Measurements from ENCODE around the gene HSDL2. TPM values are rescaled to one million over a fixed set of nuclear protein-coding genes. Genes with fewer than 3 reads are reported as not detected.

HSDL2 gene
- total RNA-seq, 2 experiments from 2014 or later = 20.1 to 21.6 TPM

DNA sequence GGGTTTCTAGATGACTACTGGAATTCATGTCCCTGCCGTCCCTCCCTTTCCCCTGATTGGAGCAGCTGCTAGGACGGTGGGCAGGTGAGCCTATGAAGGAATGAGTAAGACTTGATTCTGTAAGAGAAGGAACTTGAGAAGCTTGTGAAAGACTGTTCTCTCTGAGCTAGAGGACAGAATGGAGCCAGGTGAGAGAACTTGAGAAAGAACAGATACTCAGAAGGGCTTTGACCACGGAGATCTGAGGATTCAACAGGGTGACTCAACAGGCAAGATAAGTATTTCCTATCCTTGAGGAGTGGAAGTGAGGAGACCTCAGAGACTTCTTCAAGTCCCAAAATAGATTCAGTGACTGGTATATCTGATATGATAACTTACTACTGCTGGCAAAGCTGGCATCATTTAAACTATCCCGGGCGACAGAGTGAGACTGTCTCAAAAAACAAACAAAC is 41.9 kb downstream of the HSDL2 start:
- ATAC-seq (ENCODE audit: low read depth) (no peak), DNase-seq (no peak)
- H3K4me3 Mint-ChIP-seq = no peak overlapping the region
- peaks cover 15% of the 10 kb centered on the region for H3K36me3 Mint-ChIP-seq
- no peak overlapping the region for H3K27ac Mint-ChIP-seq
- POLR2A ChIA-PET = no interaction called here
- no peaks in the 10 kb centered on the region for H3K4me1 Mint-ChIP-seq
- no peaks in the 10 kb centered on the region for H3K27me3 Mint-ChIP-seq
- no peaks in the 10 kb centered on the region for H3K9me3 Mint-ChIP-seq

DNA sequence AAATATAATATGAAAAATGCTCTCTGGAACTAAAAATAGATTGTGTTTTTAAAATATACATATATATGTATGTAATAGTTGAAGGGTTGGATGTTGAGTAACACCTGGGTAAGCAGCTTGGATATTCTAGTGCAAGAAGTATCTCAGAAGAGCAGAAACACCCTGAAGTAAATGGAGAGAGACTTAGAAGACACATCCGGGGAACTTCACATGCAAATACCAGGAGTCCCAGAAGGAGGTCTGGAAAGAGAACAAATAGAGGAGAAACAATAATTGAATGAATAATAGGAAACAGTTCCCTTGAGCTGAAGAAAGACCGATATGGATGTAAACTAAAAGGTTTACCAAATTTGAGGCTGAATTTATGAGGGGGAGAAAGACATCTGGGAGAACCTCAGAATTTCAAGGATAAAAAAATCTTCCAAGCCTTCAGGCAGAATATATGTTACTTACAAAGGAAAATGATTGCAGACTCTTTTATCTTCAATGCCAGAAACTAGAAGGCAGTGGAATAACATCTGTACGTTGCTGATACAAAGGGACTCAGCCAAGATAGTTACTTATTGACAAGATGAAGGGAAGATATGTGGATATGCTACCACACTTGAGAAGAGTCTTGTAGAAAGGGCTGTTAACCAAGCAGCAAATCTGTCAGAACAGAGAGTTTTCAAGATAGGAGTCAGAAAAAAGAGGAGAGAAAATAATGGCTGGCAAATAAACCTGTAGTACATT is 42.7 kb downstream of the HSDL2 start:
- Mint-ChIP-seq H3K4me1 (no peaks in the 10 kb centered on the region), H3K9me3 (no peaks in the 10 kb centered on the region), H3K27me3 (no peaks in the 10 kb centered on the region), H3K36me3 (peaks cover 15% of the 10 kb centered on the region), H3K4me3 (no peak overlapping the region), H3K27ac (no peak overlapping the region)
- DNase-seq (no peak), ATAC-seq (ENCODE audit: low read depth) (no peak)
- POLR2A ChIA-PET = no interaction called here

DNA sequence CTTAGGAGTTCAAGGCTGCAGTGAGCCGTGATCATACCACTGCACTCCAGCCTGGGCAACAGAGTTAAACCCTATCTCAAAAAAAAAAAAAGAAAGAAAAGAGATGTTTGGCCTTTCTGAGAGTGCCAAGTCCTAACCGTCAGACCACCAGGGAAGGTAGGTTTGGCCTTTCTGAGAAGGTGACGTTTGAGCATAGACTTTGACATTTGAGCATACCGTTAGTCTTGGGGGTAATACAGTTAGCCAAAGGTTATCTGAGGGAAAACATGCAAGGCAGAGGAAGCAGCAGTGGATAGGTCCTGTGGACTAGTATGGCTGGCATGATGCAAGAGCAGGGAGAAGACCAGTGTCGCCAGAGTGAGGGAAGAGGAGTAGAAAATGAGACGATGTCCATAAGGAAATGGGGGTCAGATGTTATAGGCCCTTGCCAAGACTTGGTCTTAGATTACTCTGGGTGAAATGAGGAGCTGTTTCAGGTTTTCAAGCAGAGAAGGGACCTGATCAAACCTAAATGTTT is 50.2 kb downstream of the HSDL2 start:
- POLR2A ChIA-PET = no interaction called here
- no peak overlapping the region for H3K27ac Mint-ChIP-seq

DNA sequence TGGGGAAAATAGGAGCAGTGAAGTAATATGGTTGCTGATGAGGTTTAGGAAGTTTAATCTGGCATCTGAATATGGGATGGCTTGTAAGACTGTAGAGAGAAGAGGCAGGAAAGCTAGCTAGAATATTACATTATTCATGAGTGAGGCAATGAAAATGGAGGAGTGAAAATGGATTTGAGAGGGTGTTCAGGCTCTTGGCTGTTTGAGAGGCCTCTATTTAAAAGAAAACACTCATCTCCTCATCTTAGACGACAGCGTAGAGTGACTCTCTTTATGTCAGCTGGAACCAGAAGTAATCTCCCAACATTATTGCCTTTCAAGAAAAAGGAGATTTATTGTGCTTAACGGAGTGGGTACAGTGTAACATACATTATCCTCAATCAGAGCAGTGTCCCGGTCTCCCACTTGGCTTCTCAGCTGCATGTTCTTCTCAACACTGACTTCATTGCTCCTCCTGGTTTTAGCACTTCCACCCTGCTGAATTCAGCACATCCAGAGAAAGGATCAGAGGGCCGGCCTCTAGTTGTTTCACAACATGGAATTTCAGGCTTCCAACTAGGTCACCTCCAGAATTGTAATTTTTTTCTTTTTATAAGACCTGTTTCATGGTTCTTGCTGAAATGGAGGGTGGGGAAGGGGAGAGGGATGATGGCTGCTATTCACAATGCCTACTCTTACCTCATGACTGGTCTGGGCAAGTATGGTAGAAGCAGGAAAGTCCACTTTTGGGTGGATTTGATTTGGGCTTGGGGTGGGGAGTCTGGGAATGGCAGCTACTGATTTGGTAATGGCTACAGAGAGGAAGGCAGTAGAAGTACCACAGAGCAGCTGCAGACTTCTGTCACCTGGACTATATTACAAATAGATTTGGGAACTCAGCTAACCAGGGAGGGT is 53.8 kb downstream of the HSDL2 start:
- no peak overlapping the region for H3K27ac Mint-ChIP-seq
- DNase-seq (no peak), ATAC-seq (ENCODE audit: low read depth) (no peak)
- no peaks in the 10 kb centered on the region for H3K27me3 Mint-ChIP-seq
- no peaks in the 10 kb centered on the region for H3K9me3 Mint-ChIP-seq
- no peak overlapping the region for H3K4me3 Mint-ChIP-seq
- peaks cover 2% of the 10 kb centered on the region for H3K4me1 Mint-ChIP-seq
- peaks cover 19% of the 10 kb centered on the region for H3K36me3 Mint-ChIP-seq
- POLR2A ChIA-PET = no interaction called here

More for the DNA sequence above, 50.2 kb downstream of the HSDL2 start:
- Mint-ChIP-seq H3K9me3 (no peaks in the 10 kb centered on the region), H3K36me3 (peaks cover 17% of the 10 kb centered on the region), H3K4me3 (no peak overlapping the region), H3K27me3 (no peaks in the 10 kb centered on the region), H3K4me1 (peaks cover 2% of the 10 kb centered on the region)
- DNase-seq (no peak), ATAC-seq (ENCODE audit: low read depth) (no peak)

DNA sequence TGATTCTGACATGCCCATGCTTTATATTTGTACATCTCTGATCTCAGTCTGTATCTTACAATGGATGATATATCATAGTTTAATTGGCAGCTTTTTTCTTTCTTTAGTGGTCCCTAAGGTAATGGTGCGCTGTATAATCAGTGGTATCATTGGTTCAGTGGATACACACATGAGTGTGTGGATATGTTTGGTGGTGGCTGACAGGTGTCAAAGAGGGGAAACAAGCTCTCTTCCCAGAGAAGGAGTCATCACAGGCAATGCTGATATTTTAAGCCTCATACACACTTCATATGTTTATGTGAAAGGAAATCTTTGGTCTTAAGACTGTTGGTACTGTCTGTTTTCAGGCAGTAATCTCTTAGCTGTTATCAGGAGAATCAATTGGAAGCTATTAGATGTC is 54.6 kb downstream of the HSDL2 start:
- no peak overlapping the region for H3K27ac Mint-ChIP-seq
- DNase-seq = no peak
- H3K9me3 Mint-ChIP-seq = no peaks in the 10 kb centered on the region
- no peak for ATAC-seq (ENCODE audit: low read depth)
- POLR2A ChIA-PET = no interaction called here
- peaks cover 2% of the 10 kb centered on the region for H3K4me1 Mint-ChIP-seq
- H3K4me3 Mint-ChIP-seq = no peak overlapping the region
- peaks cover 15% of the 10 kb centered on the region for H3K36me3 Mint-ChIP-seq
- no peaks in the 10 kb centered on the region for H3K27me3 Mint-ChIP-seq

DNA sequence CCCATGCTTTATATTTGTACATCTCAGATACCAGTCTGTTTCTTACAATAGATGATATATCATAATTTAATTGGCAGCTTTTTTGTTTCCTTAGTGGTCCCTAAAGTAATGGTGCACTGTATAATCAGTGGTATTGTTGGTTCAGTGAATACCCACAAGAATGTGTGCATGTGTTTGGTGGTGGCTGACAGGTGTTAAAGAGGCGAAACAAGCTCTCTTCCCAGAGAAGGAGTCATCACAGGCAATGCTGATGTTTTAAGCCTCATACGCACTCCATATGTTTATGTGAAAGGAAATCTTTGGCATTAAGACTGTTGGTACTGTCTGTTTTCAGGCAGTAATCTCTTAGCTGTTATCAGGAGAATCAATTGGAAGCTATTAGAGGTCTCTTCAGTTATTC is 57.5 kb downstream of the HSDL2 start:
- H3K4me3 Mint-ChIP-seq = no peak overlapping the region
- ATAC-seq (ENCODE audit: low read depth) (no peak), DNase-seq (no peak)
- H3K4me1 Mint-ChIP-seq = no peaks in the 10 kb centered on the region
- H3K36me3 Mint-ChIP-seq = peaks cover 7% of the 10 kb centered on the region
- no peak overlapping the region for H3K27ac Mint-ChIP-seq
- no peaks in the 10 kb centered on the region for H3K27me3 Mint-ChIP-seq
- no peaks in the 10 kb centered on the region for H3K9me3 Mint-ChIP-seq
- POLR2A ChIA-PET = no interaction called here

DNA sequence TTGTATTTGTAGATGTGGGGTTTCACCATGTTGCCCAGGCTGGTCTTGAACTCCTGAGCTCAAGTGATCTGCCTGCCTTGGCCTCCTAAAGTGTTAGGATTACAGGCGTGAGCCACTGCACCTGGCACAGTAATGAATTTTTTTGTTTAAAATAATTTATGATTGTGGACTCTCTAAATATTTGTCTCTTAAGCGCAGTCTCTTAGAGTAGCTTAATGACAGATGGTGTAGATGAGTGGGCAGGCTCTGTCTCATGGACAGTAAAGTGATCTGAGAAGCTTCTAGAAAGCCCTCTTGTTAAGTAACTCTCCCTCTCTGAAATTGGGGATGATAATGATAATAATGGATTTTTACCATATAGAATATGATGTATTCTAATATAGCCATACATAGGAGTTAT is 59.3 kb downstream of the HSDL2 start:
- POLR2A ChIA-PET = no interaction called here
- no peak for ATAC-seq (ENCODE audit: low read depth)
- Mint-ChIP-seq H3K27me3 (no peaks in the 10 kb centered on the region), H3K36me3 (peaks cover 2% of the 10 kb centered on the region), H3K27ac (no peak overlapping the region), H3K4me3 (no peak overlapping the region), H3K4me1 (no peaks in the 10 kb centered on the region), H3K9me3 (no peaks in the 10 kb centered on the region)
- no peak for DNase-seq

DNA sequence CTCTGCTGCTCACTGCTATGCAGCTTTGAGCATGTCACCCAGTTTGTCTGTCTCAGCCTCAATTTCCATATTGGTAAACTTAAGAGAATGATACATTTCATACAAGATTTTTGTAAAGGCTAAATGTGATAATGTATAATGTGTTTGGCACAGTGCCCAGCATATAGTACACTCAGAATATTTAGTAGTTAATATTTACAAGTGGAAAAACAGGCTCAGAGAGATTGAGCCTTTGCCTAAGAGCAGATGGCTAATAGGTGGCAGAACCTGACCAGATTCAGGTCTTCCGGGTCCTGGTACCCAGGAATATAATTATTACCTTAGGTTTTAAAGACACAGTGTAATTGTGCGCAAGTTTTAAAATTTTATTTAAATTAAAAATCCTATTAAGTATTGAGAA is 59.9 kb downstream of the HSDL2 start:
- H3K4me1 Mint-ChIP-seq = no peaks in the 10 kb centered on the region
- H3K27ac Mint-ChIP-seq = no peak overlapping the region
- no peaks in the 10 kb centered on the region for H3K27me3 Mint-ChIP-seq
- no peak overlapping the region for H3K4me3 Mint-ChIP-seq
- peaks cover 2% of the 10 kb centered on the region for H3K36me3 Mint-ChIP-seq
- DNase-seq (no peak), ATAC-seq (ENCODE audit: low read depth) (no peak)
- POLR2A ChIA-PET = no interaction called here
- H3K9me3 Mint-ChIP-seq = no peaks in the 10 kb centered on the region

DNA sequence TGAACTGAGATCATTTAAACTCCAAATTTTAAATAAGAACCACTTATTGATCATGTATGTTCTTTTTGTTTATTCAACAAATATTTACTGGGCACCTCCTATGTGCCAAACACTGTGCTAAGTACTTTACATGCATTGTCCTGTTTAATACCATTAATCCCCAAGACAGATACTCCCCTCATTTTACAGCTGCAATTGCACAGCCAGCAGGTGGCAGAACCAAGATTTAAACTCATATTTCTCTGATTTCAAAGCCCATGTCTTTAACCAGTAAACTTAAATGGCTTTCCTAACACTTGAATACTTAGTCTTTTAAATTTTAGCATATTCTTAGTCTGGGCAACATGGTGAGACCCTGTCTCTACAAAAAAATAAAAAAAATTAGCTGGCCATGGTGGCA is 63.3 kb downstream of the HSDL2 start:
- H3K27ac Mint-ChIP-seq = no peak overlapping the region
- ATAC-seq (ENCODE audit: low read depth) (no peak), DNase-seq (no peak)
- peaks cover 6% of the 10 kb centered on the region for H3K4me1 Mint-ChIP-seq
- POLR2A ChIA-PET = interaction anchor here (1.0 kb wide), 1 partner anchor 64 kb away, joined by 3 read pairs; no protein-coding TSS in a partner anchor
- no peaks in the 10 kb centered on the region for H3K9me3 Mint-ChIP-seq
- H3K36me3 Mint-ChIP-seq = peaks cover 3% of the 10 kb centered on the region
- H3K4me3 Mint-ChIP-seq = no peak overlapping the region
- H3K27me3 Mint-ChIP-seq = no peaks in the 10 kb centered on the region

DNA sequence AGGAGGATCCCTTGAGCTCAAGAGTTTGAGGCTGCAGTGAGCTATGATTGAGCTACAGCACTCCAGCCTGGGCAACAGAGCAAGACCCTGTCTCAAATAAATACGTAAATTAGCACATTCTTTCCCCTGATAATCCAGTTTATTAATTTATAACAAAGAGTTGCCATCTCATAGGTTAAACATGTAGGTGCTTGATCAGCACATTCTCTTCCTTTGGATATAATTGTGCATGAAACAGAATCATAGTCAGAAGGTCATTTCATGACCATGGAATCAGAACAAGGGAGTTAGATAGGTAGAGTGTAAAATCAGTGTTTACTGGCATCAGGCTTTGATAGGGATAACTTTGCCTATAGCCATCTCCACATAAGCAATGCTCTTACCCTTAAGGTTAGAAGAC is 63.7 kb downstream of the HSDL2 start:
- Mint-ChIP-seq H3K9me3 (no peaks in the 10 kb centered on the region), H3K27me3 (no peaks in the 10 kb centered on the region), H3K27ac (no peak overlapping the region), H3K4me1 (peaks cover 6% of the 10 kb centered on the region), H3K36me3 (peaks cover 2% of the 10 kb centered on the region), H3K4me3 (no peak overlapping the region)
- no peak for ATAC-seq (ENCODE audit: low read depth)
- no peak for DNase-seq
- POLR2A ChIA-PET = interaction anchor here (1.0 kb wide), 1 partner anchor 65 kb away, joined by 3 read pairs; no protein-coding TSS in a partner anchor

DNA sequence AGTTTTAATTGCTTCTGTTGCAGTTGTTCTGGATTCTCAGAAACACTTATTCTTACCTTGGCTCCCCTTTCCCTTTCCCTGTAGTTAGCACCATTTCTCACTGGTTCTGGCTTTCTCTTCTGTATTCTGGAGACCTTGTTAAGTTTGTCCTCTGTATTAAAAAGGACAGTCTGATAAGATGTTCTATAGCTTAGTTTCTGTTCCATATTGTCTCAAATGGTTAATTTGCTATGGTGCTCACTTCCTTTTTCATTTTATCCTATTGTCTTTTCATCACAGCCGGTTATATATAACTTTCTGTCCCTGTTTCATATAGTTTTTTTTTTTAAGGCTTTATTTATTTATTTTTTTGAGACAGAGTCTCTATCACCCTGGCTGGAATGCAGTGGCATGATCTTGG is 65.3 kb downstream of the HSDL2 start:
- no peak for DNase-seq
- no peak overlapping the region for H3K27ac Mint-ChIP-seq
- ATAC-seq (ENCODE audit: low read depth) = no peak
- no peak overlapping the region for H3K4me3 Mint-ChIP-seq
- peaks cover 2% of the 10 kb centered on the region for H3K36me3 Mint-ChIP-seq
- POLR2A ChIA-PET = interaction anchor here (0.6 to 0.7 kb wide), 2 partner anchors 106 to 272 kb away, joined by 3 read pairs; no protein-coding TSS in a partner anchor
- H3K9me3 Mint-ChIP-seq = no peaks in the 10 kb centered on the region
- H3K4me1 Mint-ChIP-seq = peaks cover 6% of the 10 kb centered on the region
- no peaks in the 10 kb centered on the region for H3K27me3 Mint-ChIP-seq

DNA sequence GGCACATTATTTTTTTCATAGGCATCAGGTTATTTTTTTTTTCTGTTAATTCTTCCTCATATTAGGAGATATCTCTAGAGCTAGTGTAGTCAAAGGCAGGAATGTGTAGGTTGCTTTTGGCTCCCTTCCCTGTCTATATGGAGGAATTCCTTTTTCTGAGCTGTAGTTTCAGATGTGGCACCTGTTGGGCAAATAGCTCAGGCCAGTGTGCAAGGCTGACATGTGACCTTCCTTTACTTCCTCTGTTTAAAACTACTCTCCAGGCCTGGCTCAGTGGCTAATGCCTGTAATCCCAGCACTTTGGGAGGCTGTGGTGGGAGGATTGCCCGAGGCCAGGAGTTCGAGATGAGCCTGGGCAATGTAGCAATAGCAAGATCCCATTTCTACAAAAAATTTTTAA is 66.2 kb downstream of the HSDL2 start:
- no peaks in the 10 kb centered on the region for H3K27me3 Mint-ChIP-seq
- H3K4me3 Mint-ChIP-seq = no peak overlapping the region
- ATAC-seq (ENCODE audit: low read depth) = no peak
- POLR2A ChIA-PET = no interaction called here
- peaks cover 2% of the 10 kb centered on the region for H3K36me3 Mint-ChIP-seq
- H3K9me3 Mint-ChIP-seq = no peaks in the 10 kb centered on the region
- H3K27ac Mint-ChIP-seq = no peak overlapping the region
- peaks cover 9% of the 10 kb centered on the region for H3K4me1 Mint-ChIP-seq
- DNase-seq = no peak

DNA sequence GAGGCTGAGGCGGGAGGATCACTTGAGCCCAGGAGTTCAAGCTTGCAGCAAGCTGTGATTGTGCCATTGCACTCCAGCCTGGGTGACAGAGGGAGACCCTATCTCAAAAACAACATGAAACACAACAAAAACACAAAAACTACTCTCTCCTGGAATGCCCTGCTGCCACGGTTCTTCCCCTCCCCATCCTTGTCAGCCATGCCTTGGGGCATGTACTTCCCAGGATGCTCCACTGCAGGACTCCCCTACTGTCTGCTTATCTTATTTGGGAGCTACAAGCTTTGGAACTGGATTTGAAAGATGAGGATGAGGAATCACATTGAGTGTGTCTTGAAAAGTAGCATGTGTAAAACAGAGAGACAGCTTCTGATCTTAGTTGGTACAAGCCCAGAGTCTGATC is 66.6 kb downstream of the HSDL2 start:
- POLR2A ChIA-PET = no interaction called here
- ATAC-seq (ENCODE audit: low read depth) (no peak), DNase-seq (no peak)
- Mint-ChIP-seq H3K27ac (no peak overlapping the region), H3K27me3 (no peaks in the 10 kb centered on the region), H3K4me1 (peaks cover 9% of the 10 kb centered on the region), H3K4me3 (no peak overlapping the region), H3K9me3 (no peaks in the 10 kb centered on the region), H3K36me3 (peaks cover 2% of the 10 kb centered on the region)

Data from activated naive CD8-positive, alpha-beta T cell treated with anti-CD3 and anti-CD28 coated beads, Interleukin-2, amount 10 ng/mL, durations not matched to agents 7 days and 5 days (primary cell).